ENCODE measurements around the gene RASA3. TPM values are rescaled to one million over a fixed set of nuclear protein-coding genes. Genes with fewer than 3 reads are reported as not detected.
"Not testable (repeated sequence)": the region's sequence is repeated elsewhere in the genome, so short reads cannot be mapped to it uniquely, and the experiment has no call there.

The RASA3 gene
- polyA plus RNA-seq, 1 experiment, result 31.4 TPM

- ChIA-PET POLR2A (no interaction called here), CTCF (no interaction called here)
- peaks cover 57% of the 10 kb centered on the region for H3K36me3 ChIP-seq (ENCODE audit: control insufficient read depth, insufficient read depth, low read length)
Observed at GRCh38 chr13:114020750-114021463, 111.5 kb downstream of the RASA3 start.

DNA sequence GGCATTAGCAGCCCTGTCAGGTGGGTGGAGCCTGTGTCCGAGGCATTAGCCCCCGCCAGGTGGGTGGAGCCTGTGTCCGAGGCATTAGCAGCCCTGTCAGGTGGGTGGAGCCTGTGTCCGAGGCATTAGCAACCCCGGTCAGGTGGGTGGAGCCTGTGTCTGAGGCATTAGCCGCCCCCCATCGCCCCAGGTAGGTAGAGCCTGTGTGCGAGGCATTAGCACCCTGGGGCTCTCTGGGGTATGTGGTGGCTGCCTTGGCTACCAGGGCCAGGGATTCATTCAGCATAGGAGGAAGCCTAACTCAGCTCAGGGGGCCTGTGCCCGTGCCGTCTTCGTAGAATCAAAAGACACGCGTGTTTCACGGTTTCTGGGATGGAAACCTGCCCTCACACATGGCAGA is 112.3 kb downstream of the RASA3 start:
- DNase-seq (ENCODE audit: low read depth); H3K27me3 ChIP-seq (ENCODE audit: control insufficient read depth, insufficient read depth, low read length); CTCF ChIA-PET; H3K4me3 ChIP-seq (ENCODE audit: low read depth, low read length); POLR2A ChIA-PET: not testable (repeated sequence)
- H3K36me3 ChIP-seq (ENCODE audit: control insufficient read depth, insufficient read depth, low read length), result peaks cover 60% of the 10 kb centered on the region

More at GRCh38 chr13:114020750-114021463, 111.5 kb downstream of the RASA3 start:
- Histone ChIP-seq H3K27me3 (ENCODE audit: control insufficient read depth, insufficient read depth, low read length) (no peaks in the 10 kb centered on the region), H3K4me3 (ENCODE audit: low read depth, low read length) (no peak overlapping the region)
- TF ChIP-seq, protein P1, sequence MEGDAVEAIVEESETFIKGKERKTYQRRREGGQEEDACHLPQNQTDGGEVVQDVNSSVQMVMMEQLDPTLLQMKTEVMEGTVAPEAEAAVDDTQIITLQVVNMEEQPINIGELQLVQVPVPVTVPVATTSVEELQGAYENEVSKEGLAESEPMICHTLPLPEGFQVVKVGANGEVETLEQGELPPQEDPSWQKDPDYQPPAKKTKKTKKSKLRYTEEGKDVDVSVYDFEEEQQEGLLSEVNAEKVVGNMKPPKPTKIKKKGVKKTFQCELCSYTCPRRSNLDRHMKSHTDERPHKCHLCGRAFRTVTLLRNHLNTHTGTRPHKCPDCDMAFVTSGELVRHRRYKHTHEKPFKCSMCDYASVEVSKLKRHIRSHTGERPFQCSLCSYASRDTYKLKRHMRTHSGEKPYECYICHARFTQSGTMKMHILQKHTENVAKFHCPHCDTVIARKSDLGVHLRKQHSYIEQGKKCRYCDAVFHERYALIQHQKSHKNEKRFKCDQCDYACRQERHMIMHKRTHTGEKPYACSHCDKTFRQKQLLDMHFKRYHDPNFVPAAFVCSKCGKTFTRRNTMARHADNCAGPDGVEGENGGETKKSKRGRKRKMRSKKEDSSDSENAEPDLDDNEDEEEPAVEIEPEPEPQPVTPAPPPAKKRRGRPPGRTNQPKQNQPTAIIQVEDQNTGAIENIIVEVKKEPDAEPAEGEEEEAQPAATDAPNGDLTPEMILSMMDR (IDR thresholded peaks at IDR 0.05; ENCODE audit: insufficient read depth, low read depth, low read length), result no peak
- no peak for DNase-seq (ENCODE audit: low read depth)

DNA sequence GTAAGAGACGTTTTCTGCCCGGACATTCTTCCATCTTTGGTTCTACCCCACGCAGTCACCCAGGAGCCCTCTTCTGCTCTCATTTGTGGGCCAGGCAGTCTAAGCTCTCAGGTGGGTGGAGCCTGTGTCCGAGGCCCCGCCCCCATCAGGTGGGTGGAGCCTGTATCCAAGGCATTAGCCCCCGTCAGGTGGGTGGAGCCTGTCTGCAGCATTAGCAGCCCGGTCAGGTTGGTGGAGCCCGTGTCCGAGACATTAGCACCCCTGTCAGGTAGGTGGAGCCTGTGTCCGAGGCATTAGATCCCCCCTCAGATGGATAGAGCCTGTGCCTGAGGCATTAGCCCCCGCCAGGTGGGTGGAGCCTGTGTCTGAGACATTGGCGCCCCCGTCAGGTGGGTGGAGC is 113.1 kb downstream of the RASA3 start:
- H3K27me3 ChIP-seq (ENCODE audit: control insufficient read depth, insufficient read depth, low read length), result no peaks in the 10 kb centered on the region
- H3K4me3 ChIP-seq (ENCODE audit: low read depth, low read length), result no peak overlapping the region
- TF ChIP-seq, protein P1 (IDR thresholded peaks at IDR 0.05; ENCODE audit: insufficient read depth, low read depth, low read length), result no peak
- CTCF ChIA-PET, result no interaction called here
- POLR2A ChIA-PET, result no interaction called here
- no peak for DNase-seq (ENCODE audit: low read depth)
- peaks cover 62% of the 10 kb centered on the region for H3K36me3 ChIP-seq (ENCODE audit: control insufficient read depth, insufficient read depth, low read length)

DNA sequence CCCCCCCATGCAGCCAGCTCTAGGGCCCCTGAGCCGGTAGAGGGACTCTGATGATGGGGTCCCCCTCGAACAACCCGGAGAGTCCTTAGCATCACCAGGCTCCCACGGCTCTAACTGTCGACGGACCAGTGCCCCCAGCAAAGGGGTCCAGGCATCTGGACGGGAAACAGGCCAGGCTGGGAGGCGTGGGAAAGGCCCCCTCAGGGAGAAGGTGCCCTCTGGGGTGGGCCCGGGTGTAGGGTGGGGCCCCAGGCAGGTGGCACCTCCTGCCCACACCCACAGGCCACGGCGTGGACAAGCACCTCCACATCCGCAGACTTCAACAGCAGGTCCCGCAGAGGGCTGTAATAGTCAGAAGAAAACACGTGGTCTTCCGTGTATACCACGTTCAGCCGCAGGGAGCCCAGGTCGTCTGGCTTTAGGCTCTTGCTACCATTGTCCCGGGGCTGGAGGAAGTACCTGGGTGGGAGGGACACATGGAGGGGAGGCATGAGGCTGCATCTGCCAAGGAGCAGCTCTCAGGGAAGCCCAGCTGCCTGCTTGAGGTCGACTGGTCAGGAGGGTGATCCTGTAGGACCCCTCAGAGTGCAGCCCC is 113.9 kb downstream of the RASA3 start:
- TF ChIP-seq, protein P1 (IDR thresholded peaks at IDR 0.05; ENCODE audit: insufficient read depth, low read depth, low read length), result no peak
- peaks cover 61% of the 10 kb centered on the region for H3K36me3 ChIP-seq (ENCODE audit: control insufficient read depth, insufficient read depth, low read length)
- no peak for DNase-seq (ENCODE audit: low read depth)
- no peaks in the 10 kb centered on the region for H3K27me3 ChIP-seq (ENCODE audit: control insufficient read depth, insufficient read depth, low read length)
- H3K4me3 ChIP-seq (ENCODE audit: low read depth, low read length), result no peak overlapping the region
- POLR2A ChIA-PET, result no interaction called here
- CTCF ChIA-PET, result no interaction called here

DNA sequence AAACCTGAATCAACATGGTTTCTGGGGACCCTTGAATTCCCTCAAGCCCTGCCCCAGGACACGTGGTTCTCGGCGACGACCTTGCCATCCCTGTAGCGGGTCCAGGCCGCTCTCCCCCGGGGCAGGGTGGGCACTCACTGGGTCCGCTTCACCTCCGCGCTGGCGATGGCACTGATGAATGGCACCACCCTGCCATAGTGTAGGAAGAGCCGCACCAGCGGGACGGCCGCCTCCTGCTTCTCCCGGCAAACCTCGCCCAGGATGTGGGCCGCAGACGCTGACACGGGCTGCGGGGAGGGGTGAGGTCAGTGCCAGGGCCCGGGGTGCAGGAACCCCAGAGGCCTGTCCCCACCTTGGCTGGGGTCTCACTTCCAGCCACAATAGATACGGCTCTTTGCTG is 114.5 kb downstream of the RASA3 start:
- CTCF ChIA-PET, result no interaction called here
- POLR2A ChIA-PET, result no interaction called here
- H3K4me3 ChIP-seq (ENCODE audit: low read depth, low read length), result no peak overlapping the region
- no peaks in the 10 kb centered on the region for H3K27me3 ChIP-seq (ENCODE audit: control insufficient read depth, insufficient read depth, low read length)
- TF ChIP-seq, protein P1 (IDR thresholded peaks at IDR 0.05; ENCODE audit: insufficient read depth, low read depth, low read length), result no peak
- H3K36me3 ChIP-seq (ENCODE audit: control insufficient read depth, insufficient read depth, low read length), result peaks cover 60% of the 10 kb centered on the region
- no peak for DNase-seq (ENCODE audit: low read depth)

Data from BJ (cell line).